GM12891 (cell line): ENCODE measurements around the gene UBAP2L.
"Not testable (repeated sequence)": the region's sequence is repeated elsewhere in the genome, so short reads cannot be mapped to it uniquely, and the experiment has no call there.

Experiments
- DNase-seq: peaks from one replicate; pipeline ENCODE4 v3.0.0; 2011; ENCODE audit warnings: low spot score; ENCODE audit not compliant: insufficient read length
- FAIRE-seq: peaks from 2 replicates; lab custom pipeline; 2011; peaks lifted over from hg19 to GRCh38; lab: Jason Lieb, UNC
- PAX5 ChIP-seq: IDR thresholded peaks from 2 replicates; pipeline ENCODE4 v1.6.1; 2011; ENCODE audit warnings: low read length, moderate library complexity, mild to moderate bottlenecking; ENCODE audit not compliant: insufficient read depth, severe bottlenecking
- POLR2A ChIP-seq: IDR thresholded peaks from 2 replicates; pipeline ENCODE4 v1.6.1; 2011; ENCODE audit warnings: low read depth, low read length, control low read depth
- POLR2AphosphoS5 ChIP-seq: IDR thresholded peaks from 2 replicates; pipeline ENCODE4 v1.6.1; 2011; ENCODE audit warnings: low read depth, low read length, control low read depth
- POU2F2 ChIP-seq: IDR thresholded peaks from 2 replicates; pipeline ENCODE4 v1.6.1; 2011; ENCODE audit warnings: low read depth, mild to moderate bottlenecking, control low read depth, low read length, moderate library complexity
- SPI1 ChIP-seq: IDR thresholded peaks from 2 replicates; pipeline ENCODE4 v1.6.1; 2011; ENCODE audit warnings: low read depth, low read length, control low read depth
- TAF1 ChIP-seq: IDR thresholded peaks from 2 replicates; pipeline ENCODE4 v1.6.1; 2011; ENCODE audit warnings: low read depth, low read length, control low read depth

UBAP2L gene

DNA sequence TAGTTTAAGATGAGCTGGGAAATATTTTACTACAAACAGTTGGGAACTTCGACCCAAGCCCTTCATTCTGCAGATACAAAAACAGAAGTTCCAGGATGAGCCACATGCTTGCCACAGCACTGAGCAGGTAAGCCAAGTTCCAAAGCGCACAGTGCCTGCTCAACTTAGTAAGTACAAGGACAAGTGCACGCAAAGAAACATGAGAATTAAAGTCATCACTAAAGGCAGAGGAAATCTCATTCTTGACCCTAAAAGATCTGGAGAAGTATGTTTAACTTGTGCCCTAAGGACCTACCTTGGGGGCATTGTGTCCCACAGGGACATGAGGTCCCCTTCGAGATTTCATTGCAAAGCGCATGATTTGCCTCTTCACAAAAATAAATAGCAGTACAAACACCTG, 1.2 kb upstream of the UBAP2L start:
- TF ChIP-seq TAF1, result no peak
- no peak for TF ChIP-seq PAX5
- FAIRE-seq (no peak), DNase-seq (no peak)

DNA sequence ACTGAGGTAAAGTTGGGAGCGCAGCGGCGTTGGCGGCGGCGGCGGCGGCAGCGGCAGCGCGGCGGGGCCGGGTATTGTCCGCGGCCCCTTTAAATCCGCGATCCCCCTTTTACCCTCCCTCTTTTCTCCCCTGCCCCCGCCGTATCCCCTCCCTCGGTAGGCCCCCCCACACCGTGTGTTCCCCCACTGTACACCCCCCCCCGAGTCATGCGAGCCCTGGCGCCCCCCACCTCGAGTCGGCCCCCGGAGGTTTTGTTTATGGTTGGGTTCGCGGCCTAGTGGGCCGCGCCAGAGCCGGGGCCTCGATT, 169 bp downstream of the UBAP2L start:
- FAIRE-seq (no peak), DNase-seq (no peak)
- TF ChIP-seq SPI1, result no peak

DNA sequence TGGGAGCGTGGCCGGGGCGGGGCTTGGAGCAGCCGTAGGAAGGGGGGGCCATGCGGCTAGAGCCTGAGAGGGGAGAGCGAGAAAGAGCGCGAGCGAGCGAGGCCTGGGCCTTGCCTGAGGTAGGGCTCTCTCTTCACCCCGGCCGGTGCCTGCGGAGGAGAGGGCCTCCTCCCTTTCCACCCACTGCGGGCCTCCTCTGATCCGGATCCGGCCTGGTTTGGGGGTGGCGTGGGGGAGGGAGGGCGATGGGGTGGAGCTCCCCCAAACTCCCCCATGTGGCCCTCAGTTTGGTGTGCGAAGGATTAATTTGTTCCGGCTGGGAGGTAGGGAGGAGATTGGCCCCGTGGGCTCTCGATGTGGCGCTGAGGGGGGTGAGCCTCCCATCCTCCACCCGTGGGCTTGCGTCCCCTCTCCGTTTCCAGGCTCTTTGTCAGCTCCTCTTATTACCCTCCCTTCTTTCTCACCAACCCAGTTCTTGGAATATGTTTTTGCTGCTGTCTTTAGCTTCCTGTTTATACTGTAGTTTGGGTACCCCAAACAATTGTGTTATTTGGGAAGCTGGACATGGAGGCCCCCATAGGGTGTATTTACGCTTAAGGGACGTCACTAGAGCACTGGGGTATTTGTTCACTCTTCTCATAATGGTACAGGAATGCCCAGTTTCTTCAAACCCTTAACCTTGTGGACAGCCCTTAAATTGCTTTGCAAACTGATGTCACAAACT, 685 bp downstream of the UBAP2L start:
- FAIRE-seq (peak; percentile 62), DNase-seq (peak; percentile 32)
- TF ChIP-seq PAX5, result no peak
- TF ChIP-seq TAF1, result 0 out of 2 replicates have a peak, but pooled peaks have one; percentile 71
- no peak for TF ChIP-seq POU2F2
- peak; percentile 92 for TF ChIP-seq POLR2A
- TF ChIP-seq POLR2AphosphoS5, result peak; percentile 90
- no peak for TF ChIP-seq SPI1

DNA sequence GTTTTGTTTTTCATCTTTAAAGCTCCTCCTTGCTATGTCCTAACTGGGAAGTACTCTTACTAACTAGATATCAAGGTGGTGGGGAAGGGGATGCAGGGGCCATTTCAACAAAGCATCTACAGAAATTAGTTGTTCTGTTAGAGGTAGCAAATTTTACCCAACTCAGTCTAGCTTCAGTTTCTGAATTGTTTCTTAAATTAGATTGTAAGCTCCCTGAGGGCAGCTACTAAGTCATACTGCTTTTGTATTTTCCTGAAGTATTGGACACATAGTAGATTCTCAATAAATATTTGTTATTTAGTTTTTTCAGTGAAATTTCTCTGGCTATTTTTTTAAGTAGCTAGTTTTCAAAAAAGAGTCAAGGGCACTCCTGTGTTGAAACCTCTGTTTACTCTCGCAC, 1.8 kb downstream of the UBAP2L start:
- no peak for FAIRE-seq
- DNase-seq, result no peak

DNA sequence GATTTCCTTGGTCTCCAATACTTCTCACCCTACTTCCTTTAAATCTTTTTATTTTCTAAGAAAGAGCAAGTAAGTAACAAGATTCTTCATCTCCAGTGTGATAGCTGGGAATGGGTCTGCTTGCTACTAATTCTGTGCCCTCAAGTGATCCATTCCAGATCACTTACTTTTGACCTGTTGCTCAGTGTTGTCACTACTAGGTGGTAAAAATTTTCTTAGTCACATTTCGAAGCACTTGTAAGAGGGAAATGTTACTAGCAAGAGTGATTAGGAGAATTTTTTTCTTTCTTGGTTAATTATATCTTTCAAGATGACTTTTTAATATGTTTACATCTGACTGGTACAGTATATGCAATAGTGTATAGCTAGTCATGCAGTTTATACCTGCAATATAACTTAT, 2.2 kb downstream of the UBAP2L start:
- DNase-seq (no peak), FAIRE-seq (no peak)
- TF ChIP-seq TAF1, result no peak
- no peak for TF ChIP-seq PAX5
- TF ChIP-seq POLR2AphosphoS5, result no peak
- TF ChIP-seq POLR2A, result no peak
- no peak for TF ChIP-seq POU2F2
- TF ChIP-seq SPI1, result no peak

More for the DNA sequence above, 1.8 kb downstream of the UBAP2L start:
- TF ChIP-seq POLR2AphosphoS5 (no peak), POU2F2 (no peak), SPI1 (no peak), PAX5 (no peak), TAF1 (no peak), POLR2A (no peak)

DNA sequence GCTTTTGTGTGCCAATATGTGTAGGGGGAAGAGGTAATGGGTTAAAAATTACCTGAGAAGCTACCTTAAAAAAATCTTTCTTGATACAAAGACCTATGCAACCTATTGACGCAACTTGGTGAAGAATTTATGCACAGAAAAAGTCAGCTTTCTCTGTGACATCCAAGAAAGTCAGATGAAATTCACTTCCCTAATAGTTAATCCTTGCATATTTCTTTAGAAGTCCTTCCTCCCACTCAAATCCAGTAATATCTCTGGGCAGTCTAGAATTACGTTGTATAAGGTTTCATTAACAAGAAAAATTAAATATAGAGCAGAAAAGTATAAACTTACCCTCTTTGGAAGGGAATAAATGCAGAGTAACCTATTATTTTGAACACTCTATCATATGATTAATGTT, 2.9 kb downstream of the UBAP2L start:
- TF ChIP-seq PAX5 (no peak), POLR2AphosphoS5 (no peak), TAF1 (no peak), POLR2A (no peak), SPI1 (no peak), POU2F2 (no peak)
- FAIRE-seq (no peak), DNase-seq (no peak)

DNA sequence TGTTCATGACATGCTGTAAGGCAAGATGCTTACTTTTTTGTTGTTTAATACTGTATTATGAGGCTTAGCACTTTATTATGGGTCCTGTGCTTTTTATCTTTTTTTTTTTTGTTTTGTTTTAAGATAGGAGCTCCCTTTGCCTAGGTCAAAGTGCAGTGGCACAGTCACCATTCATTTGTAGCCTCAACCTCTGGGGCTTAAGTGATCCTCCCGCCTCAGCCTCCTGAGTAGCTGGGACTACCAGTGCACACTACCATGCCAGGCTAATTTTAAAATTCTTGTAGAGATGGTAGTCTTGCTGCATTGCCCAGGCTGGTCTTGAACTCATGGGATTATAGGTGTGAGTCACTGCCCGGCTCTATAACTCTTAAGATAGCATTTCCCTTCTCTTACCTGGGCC, 4.6 kb downstream of the UBAP2L start:
- FAIRE-seq, result no peak
- DNase-seq, result no peak
- TF ChIP-seq POLR2AphosphoS5 (no peak), PAX5 (no peak), POU2F2 (no peak), POLR2A (no peak), SPI1 (no peak), TAF1 (no peak)

DNA sequence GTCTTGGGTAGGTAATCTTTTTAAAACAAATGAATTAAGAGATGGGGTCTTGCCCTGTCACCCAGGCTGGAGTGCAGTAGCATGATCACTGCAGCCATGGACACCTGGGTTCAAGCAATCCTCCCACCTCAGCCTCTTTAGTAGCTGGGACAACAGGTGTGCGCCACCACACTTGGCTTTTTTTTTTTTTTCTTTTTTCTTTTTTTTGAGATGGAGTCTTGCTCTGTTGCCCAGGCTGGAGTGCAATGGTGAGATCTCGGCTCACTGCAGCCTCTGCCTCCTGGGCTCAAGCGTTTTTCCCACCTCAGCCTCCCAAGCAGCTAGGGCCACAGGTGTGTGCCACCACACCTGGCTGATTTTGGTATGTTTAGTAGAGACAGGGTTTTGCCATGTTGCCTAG, 10.4 kb downstream of the UBAP2L start:
- DNase-seq, FAIRE-seq: not testable (repeated sequence)

DNA sequence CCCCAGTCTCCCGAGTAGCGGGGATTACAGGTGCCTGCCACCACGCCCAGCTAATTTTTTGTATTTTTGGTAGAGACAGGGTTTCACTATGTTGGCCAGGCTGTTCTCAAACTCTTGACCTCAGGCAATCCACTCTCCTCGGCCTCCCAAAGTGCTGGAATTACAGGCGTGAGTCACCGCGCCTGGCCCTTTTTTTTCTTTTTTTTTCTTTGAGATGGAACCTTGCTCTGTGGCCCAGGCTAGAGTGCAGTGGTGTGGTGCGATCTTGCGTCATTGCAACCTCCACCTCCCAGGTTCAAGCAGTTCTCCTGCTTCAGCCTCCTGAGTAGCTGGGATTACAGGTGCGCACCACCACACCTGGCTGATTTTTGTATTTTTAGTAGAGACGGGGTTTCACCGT, 12.4 kb downstream of the UBAP2L start:
- FAIRE-seq, DNase-seq: not testable (repeated sequence)

DNA sequence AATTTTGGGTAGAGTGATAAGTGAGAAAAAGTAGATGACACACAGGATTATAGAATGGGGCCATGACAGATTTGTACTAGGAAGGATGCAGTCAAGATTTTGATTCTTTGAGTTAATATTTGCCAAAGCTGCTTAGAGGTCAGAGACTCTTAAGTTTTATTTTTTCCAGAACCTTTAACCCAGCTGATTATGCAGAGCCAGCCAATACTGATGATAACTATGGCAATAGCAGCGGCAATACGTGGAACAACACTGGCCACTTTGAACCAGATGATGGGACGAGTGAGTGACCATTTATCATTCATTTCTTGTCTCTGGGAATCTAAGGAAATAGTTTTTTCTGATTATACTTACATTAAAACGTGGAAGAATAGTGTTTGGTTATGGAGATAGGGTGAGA, 16.1 kb downstream of the UBAP2L start:
- no peak for TF ChIP-seq PAX5
- no peak for TF ChIP-seq POLR2A
- no peak for TF ChIP-seq POLR2AphosphoS5
- TF ChIP-seq TAF1, result no peak
- no peak for TF ChIP-seq POU2F2
- no peak for TF ChIP-seq SPI1
- no peak for FAIRE-seq

DNA sequence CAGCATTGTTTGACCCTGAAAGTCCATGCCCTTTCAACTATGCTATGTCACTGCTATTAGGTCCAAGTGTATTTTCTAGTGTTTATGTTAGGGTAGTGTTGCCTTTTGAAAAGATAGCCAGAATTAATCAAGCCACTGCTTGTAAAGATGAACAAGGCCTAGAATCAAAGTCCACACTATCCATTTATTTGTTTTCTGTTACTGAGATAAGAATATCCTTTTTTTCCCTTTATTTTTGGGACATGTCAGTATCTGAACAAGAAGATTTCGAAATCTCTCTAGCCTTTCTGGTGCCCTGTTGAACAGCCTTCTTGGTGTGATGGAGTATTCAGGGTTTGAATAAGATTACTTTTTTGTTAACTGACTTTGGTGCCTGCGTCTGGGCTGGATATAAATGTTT, 16.7 kb downstream of the UBAP2L start:
- FAIRE-seq (no peak), DNase-seq (no peak)
- TF ChIP-seq SPI1 (no peak), POU2F2 (no peak), POLR2A (no peak), POLR2AphosphoS5 (no peak), TAF1 (no peak), PAX5 (no peak)

More for the DNA sequence above, 16.1 kb downstream of the UBAP2L start:
- no peak for DNase-seq

DNA sequence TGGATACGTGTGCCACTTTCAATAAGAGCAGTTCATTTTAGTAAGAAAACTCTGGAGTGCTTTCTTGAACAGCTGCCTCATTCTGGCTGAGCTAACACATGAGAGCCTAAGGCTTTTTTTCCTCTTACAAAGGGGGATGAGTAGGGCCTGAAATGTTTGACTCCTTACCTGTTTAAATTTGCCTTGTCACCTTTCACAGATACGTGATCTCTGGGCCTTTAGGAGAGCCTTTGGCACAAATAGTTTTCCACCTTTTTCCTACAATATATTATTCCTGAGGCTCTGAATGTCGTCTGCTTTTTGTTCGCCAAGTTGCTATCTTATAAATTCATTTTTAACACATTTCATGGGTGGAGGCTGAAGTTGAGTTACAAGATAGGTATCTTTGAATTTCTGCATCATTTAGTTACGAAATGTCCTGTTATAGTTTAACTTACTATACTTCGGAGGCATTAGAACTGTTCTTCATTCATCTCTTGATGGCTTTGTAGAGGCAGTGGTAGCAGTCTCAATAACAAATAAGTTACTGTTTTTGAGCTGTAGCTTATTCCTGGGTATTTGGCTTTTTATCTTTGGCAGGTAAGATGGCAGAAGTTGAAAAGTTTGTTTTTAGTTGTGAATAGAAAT, 17.2 kb downstream of the UBAP2L start:
- TF ChIP-seq POU2F2, result no peak
- TF ChIP-seq SPI1, result no peak
- no peak for TF ChIP-seq PAX5
- no peak for TF ChIP-seq POLR2AphosphoS5
- TF ChIP-seq POLR2A, result no peak
- no peak for TF ChIP-seq TAF1
- no peak for DNase-seq
- FAIRE-seq, result no peak
